NCI-H1048 (cell line): ENCODE measurements around the gene SPANXA1.
"Not testable (repeated sequence)": the region's sequence is repeated elsewhere in the genome, so short reads cannot be mapped to it uniquely, and the experiment has no call there.

Experiments used
- DNase-seq: peaks from one replicate; lab custom pipeline; 2025; lab: John Stamatoyannopoulos, UW

Gene SPANXA1, protein sequence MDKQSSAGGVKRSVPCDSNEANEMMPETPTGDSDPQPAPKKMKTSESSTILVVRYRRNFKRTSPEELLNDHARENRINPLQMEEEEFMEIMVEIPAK

DNA sequence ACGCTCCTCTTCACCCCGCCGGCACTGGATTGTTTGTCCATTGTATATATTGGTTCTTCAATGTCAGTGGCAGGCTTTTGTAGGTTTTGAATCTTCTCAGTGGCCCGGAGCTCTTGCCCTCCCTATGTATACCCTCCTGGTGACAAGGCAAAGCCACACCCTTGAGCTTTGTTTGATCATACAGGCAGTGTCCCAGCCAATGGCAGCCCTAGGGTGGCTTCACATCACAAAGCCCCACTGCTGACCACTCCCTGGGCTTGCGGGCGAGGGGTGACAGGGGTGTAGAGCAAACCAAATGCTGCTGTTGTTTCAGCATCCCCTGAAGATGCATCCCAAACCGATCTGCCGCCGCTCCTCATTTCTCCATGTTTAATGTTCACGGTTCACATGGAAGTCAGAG lies at the start of gene SPANXA1:
Gene SPANXA1, minus strand, starts transcription at position 101 of the 400 bp plus-strand sequence. Its CDS starts 60 bp downstream, at position 41.
- not testable (repeated sequence) for DNase-seq

DNA sequence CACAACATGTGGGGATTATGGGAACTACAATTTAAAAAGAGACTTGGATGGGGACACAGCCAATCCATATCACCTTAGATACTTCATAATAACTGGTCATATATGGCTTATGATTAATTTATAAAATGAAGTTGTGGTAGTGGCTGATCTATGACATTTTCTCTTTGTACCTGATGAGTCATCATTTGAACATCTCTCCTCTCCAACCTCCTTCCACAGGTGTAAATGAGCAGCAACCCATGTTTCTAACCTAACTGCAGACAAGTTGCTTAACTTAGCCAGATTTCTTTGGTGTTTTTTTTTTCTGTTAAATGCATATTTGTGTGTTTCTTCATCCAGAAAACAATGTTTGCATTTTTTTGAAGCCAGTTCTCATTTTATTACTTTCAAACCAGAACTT lies 47.6 kb upstream of the SPANXA1 start:
- no peak for DNase-seq

DNA sequence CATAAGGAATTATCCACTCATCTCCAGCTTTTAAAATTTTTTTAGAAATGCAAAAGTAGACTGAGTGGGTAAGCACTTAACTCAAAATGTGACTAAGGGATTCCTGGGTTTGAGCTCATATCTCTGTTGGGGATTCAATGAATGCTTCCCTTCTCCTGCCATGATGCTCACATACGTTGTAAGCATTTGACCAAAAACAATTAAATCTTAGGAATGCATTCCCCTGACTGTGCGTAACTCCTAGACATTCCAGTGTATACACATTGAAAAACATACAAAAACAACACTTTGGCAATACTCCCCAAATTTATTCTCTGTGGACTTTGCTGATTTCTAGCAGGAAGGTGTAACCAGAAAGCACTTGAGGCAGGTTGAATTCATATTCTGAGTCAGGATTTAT lies 34.8 kb upstream of the SPANXA1 start:
- no peak for DNase-seq

DNA sequence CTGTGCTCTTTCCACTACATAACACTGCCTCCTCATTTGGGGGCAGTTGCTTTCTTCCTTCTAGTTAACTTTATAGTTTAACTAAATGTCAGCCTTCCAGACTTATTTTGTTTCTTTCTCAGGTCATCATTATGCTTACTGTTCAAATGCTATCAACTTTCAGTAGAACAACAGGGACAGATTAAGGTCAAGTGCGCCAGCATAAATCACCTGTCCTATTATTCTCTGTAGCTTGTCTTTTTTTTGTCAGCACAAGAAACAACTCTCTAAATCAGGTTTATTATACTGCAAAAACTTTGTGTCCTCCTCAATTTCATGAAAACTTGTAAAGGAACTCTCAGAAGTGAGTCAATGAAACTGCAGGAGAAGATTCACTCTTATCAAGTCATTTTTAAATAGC lies 24.6 kb upstream of the SPANXA1 start:
- DNase-seq, result no peak

DNA sequence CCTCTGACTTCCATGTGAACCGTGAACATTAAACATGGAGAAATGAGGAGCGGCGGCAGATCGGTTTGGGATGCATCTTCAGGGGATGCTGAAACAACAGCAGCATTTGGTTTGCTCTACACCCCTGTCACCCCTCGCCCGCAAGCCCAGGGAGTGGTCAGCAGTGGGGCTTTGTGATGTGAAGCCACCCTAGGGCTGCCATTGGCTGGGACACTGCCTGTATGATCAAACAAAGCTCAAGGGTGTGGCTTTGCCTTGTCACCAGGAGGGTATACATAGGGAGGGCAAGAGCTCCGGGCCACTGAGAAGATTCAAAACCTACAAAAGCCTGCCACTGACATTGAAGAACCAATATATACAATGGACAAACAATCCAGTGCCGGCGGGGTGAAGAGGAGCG lies 4.9 kb upstream of the SPANXA1 start, which contains the start of gene SPANXA2:
Gene SPANXA2, plus strand, starts transcription at position 301 of the 400 bp plus-strand sequence. Its CDS starts 60 bp downstream, at position 361.
- not testable (repeated sequence) for DNase-seq

DNA sequence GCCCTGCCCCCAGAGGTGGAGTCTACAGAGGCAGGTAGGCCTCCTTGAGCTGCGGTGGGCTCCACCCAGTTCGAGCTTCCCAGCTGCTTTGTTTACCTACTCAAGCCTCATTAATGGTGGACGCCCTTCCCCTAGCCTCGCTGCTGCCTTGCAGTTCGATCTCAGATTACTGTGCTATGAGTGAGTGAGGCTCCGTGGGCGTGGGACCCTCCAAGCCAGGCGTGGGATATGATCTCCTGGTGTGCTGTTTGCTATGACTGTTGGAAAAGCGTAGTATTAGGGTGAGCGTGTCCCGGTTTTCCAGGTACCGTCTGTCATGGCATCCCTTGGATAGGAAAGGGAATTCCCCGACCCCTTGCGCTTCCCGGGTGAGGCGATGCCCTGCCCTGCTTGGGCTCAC lies 42.0 kb downstream of the SPANXA1 start:
- not testable (repeated sequence) for DNase-seq
